Measurements from ENCODE around the gene WDR7. TPM values are rescaled to one million over a fixed set of nuclear protein-coding genes. Genes with fewer than 3 reads are reported as not detected.

WDR7 gene
- total and polyA plus RNA-seq, 2 of the 4 experiments (the other 2 are of a cell fraction): 3.7 to 23.3 TPM

GRCh38 chr18:56728741-56729140 lies 77.6 kb downstream of the WDR7 start:
- H3K23ac ChIP-seq (ENCODE audit: low read depth, low read length): no peak overlapping the region
- no peaks in the 10 kb centered on the region for H3K9me3 ChIP-seq (ENCODE audit: control insufficient read depth, insufficient read depth, low read length)
- no peak overlapping the region for H4K8ac ChIP-seq (ENCODE audit: low read depth in 2 of 2, low read length in 2 of 2)
- H2BK120ac ChIP-seq (ENCODE audit: low read depth, low read length): no peak overlapping the region
- H2AK5ac ChIP-seq (ENCODE audit: low read depth, low read length): no peak overlapping the region
- no peak overlapping the region for H3K14ac ChIP-seq (replicated peaks; ENCODE audit: low read depth, low read length)
- no peak overlapping the region for H2BK5ac ChIP-seq (ENCODE audit: low read depth, low read length, poor library complexity, severe bottlenecking)
- H4K20me1 ChIP-seq (ENCODE audit: insufficient read depth, low read length): no peaks in the 10 kb centered on the region
- no peak overlapping the region for H2AK9ac ChIP-seq (replicated peaks; ENCODE audit: low read depth, low read length, poor library complexity)
- BruUV-seq (replicated peaks): no TSS peak
- no peak overlapping the region for H3K56ac ChIP-seq (ENCODE audit: extremely low read depth, insufficient read depth, low read length)
- no peak overlapping the region for H3K18ac ChIP-seq (ENCODE audit: low read depth, low read length)
- no peaks in the 10 kb centered on the region for H3K27me3 ChIP-seq (ENCODE audit: control insufficient read depth, insufficient read depth, low read length)
- peaks cover 5% of the 10 kb centered on the region for H3K36me3 ChIP-seq (ENCODE audit: control insufficient read depth, insufficient read depth, low read length)
- ATAC-seq (ENCODE audit: low read depth): no peak
- no CpG with 5 or more reads among the region's 3 CpGs for WGBS, 2 experiments (ENCODE audit: extremely low coverage in 2 of 2, insufficient read length in 1 of 2)
- H3K4me3 ChIP-seq (ENCODE audit: insufficient read depth, low read depth, low read length): no peak overlapping the region
- CTCF ChIA-PET: no interaction called here
- H4K5ac ChIP-seq (ENCODE audit: low read depth, low read length): no peak overlapping the region
- no peak overlapping the region for H2AFZ ChIP-seq (replicated peaks; ENCODE audit: low read length, poor library complexity)
- H3K4ac ChIP-seq (ENCODE audit: low read depth, low read length): no peak overlapping the region
- H2BK15ac ChIP-seq (ENCODE audit: low read depth, low read length): no peak overlapping the region
- intact Hi-C loops (cut with micrococcal nuclease): no loop called here
- no peaks in the 10 kb centered on the region for H3K79me1 ChIP-seq (ENCODE audit: low read depth in 1 of 2, low read length in 2 of 2)
- H4K91ac ChIP-seq (ENCODE audit: insufficient read depth, low read depth, low read length): no peak overlapping the region
- H3K9me1 ChIP-seq (ENCODE audit: insufficient read depth, low read length): peaks cover 6% of the 10 kb centered on the region; the same call in 1 of the 2 replicates
- no peak for DNase-seq
- TF ChIP-seq ELK1 (IDR thresholded peaks at IDR 0.05; ENCODE audit: borderline replicate concordance, low read depth, low read length): no peak
- no peak for TF ChIP-seq POLR2A (IDR thresholded peaks at IDR 0.05; ENCODE audit: low read depth, low read length)
- no peak for TF ChIP-seq MAZ (IDR thresholded peaks at IDR 0.05; ENCODE audit: borderline replicate concordance, low read depth, low read length)
- TF ChIP-seq MXI1 (IDR thresholded peaks at IDR 0.05; ENCODE audit: borderline replicate concordance, low read depth, low read length): no peak
- TF ChIP-seq RFX5 (IDR thresholded peaks at IDR 0.05; ENCODE audit: low read depth, low read length): no peak
- TF ChIP-seq NFE2L2 (IDR thresholded peaks at IDR 0.05; ENCODE audit: low read depth, low read length): no peak
- TF ChIP-seq FOS (IDR thresholded peaks at IDR 0.05; ENCODE audit: low read depth, low read length): no peak
- no peak for TF ChIP-seq USF2 (IDR thresholded peaks at IDR 0.05; ENCODE audit: low read depth, low read length)
- no peak for TF ChIP-seq CTCF (conservative IDR thresholded peaks at IDR 0.05; ENCODE audit: low read depth, low read length)
- no peak for TF ChIP-seq BHLHE40 (IDR thresholded peaks at IDR 0.05; ENCODE audit: low read depth, low read length)
- TF ChIP-seq MAFK (IDR thresholded peaks at IDR 0.05; ENCODE audit: low read depth, low read length): no peak
- TF ChIP-seq SMC3 (IDR thresholded peaks at IDR 0.05; ENCODE audit: low read depth, low read length): no peak
- TF ChIP-seq CHD1 (IDR thresholded peaks at IDR 0.05; ENCODE audit: low read depth, low read length): no peak
- TF ChIP-seq RAD21 (IDR thresholded peaks at IDR 0.05; ENCODE audit: low read length): no peak
- TF ChIP-seq RCOR1 (IDR thresholded peaks at IDR 0.05; ENCODE audit: insufficient replicate concordance, low read length): no peak
- no peak for TF ChIP-seq CEBPB (IDR thresholded peaks at IDR 0.05; ENCODE audit: low read depth, low read length)
- POLR2A ChIA-PET (ENCODE audit: unreplicated experiment): no interaction called here
- no peak overlapping the region for H3K27ac ChIP-seq (ENCODE audit: insufficient read depth, low read length)
- no peaks in the 10 kb centered on the region for H3K4me1 ChIP-seq (ENCODE audit: control insufficient read depth, insufficient read depth, low read length)
- no peak overlapping the region for H2BK20ac ChIP-seq (ENCODE audit: low read depth, low read length)
- H3K4me2 ChIP-seq (ENCODE audit: low read depth, low read length): no peak overlapping the region
- in situ Hi-C loops (cut with MboI; ENCODE audit: low sequenced_read_pairs): no loop called here
- H3K9ac ChIP-seq (ENCODE audit: low read depth, low read length): no peak overlapping the region
- dilution Hi-C loops (cut with HindIII; ENCODE audit: low sequenced_read_pairs, unreplicated experiment): no loop called here
